Parathyroid adenoma (tissue), 2 donors: Measurements from ENCODE around the gene KREMEN1.

ENCODE experiments used
- H2AFZ ChIP-seq: fragments of 300-600 bp; sonication (generic); one replicate; pipeline ENCODE4 v1.7.0; 2017; ENCODE audit warnings: antibody characterized with exemption, mild to moderate bottlenecking
- H3K27ac ChIP-seq: fragments of 300-600 bp; sonication (generic); one replicate; pipeline ENCODE4 v1.7.0; 2017
- H3K27me3 ChIP-seq: fragments of 300-600 bp; sonication (generic); one replicate; pipeline ENCODE4 v1.7.0; 2017; ENCODE audit warnings: low read length; ENCODE audit not compliant: control insufficient read depth, insufficient read depth
- H3K36me3 ChIP-seq: fragments of 300-600 bp; sonication (generic); one replicate; pipeline ENCODE4 v1.7.0; 2017; ENCODE audit warnings: low read length; ENCODE audit not compliant: control insufficient read depth, insufficient read depth
- H3K4me1 ChIP-seq: fragments of 300-600 bp; sonication (generic); one replicate; pipeline ENCODE4 v1.7.0; 2017; ENCODE audit warnings: control low read depth
- H3K4me2 ChIP-seq: fragments of 300-600 bp; sonication (generic); one replicate; pipeline ENCODE4 v1.7.0; 2017; ENCODE audit warnings: low read length
- H3K4me3 ChIP-seq: fragments of 300-600 bp; sonication (generic); one replicate; pipeline ENCODE4 v1.7.0; 2017; ENCODE audit warnings: low read depth, low read length
- H3K79me2 ChIP-seq: fragments of 300-600 bp; sonication (generic); one replicate; pipeline ENCODE4 v1.7.0; 2017; ENCODE audit warnings: control low read depth
- H3K9ac ChIP-seq: fragments of 300-600 bp; sonication (generic); one replicate; pipeline ENCODE4 v1.7.0; 2017; ENCODE audit warnings: mild to moderate bottlenecking
- H3K9me3 ChIP-seq: fragments of 300-600 bp; sonication (generic); one replicate; pipeline ENCODE4 v1.7.0; 2017; ENCODE audit warnings: low read length; ENCODE audit not compliant: control insufficient read depth
- TF ChIP-seq, protein P1 (sequence below): fragments of 300-600 bp; sonication (generic); IDR thresholded peaks from one replicate; pipeline ENCODE4 v1.7.0; 2017; ENCODE audit warnings: antibody characterized with exemption, mild to moderate bottlenecking
- donor health status: primary hyperparathyroidism.

Gene KREMEN1

DNA sequence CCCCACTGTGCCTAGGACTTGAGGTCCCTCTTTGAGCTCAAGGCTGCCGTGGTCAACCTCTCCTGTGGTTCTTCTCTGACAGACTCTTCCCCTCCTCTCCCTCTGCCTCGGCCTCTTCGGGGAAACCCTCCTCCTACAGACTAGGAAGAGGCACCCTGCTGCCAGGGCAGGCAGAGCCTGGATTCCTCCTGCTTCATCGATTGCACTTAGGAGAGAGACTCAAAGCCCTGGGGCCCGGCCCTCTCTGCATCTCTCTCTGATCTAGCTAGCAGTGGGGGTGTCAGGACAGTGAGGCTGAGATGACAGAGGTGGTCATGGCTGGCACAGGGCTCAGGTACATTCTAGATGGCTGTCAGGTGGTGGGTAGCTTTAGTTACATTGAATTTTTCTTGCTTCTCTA is 69.3 kb downstream of the KREMEN1 start:
- Histone ChIP-seq H3K79me2 (no peaks in the 10 kb centered on the region), H3K36me3 (no peaks in the 10 kb centered on the region)

GRCh38 chr22:29143941-29144785 is 71.3 kb downstream of the KREMEN1 start:
- Histone ChIP-seq H3K9ac (no peak overlapping the region), H3K4me1 (no peaks in the 10 kb centered on the region), H3K79me2 (no peaks in the 10 kb centered on the region), H3K4me2 (no peak overlapping the region), H3K4me3 (no peak overlapping the region), H3K27me3 (no peaks in the 10 kb centered on the region), H3K27ac (no peak overlapping the region), H3K9me3 (no peaks in the 10 kb centered on the region), H3K36me3 (no peaks in the 10 kb centered on the region), H2AFZ (no peak overlapping the region)
- TF ChIP-seq, protein P1, sequence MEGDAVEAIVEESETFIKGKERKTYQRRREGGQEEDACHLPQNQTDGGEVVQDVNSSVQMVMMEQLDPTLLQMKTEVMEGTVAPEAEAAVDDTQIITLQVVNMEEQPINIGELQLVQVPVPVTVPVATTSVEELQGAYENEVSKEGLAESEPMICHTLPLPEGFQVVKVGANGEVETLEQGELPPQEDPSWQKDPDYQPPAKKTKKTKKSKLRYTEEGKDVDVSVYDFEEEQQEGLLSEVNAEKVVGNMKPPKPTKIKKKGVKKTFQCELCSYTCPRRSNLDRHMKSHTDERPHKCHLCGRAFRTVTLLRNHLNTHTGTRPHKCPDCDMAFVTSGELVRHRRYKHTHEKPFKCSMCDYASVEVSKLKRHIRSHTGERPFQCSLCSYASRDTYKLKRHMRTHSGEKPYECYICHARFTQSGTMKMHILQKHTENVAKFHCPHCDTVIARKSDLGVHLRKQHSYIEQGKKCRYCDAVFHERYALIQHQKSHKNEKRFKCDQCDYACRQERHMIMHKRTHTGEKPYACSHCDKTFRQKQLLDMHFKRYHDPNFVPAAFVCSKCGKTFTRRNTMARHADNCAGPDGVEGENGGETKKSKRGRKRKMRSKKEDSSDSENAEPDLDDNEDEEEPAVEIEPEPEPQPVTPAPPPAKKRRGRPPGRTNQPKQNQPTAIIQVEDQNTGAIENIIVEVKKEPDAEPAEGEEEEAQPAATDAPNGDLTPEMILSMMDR, result no peak

More for the DNA sequence above, 69.3 kb downstream of the KREMEN1 start:
- H3K4me2 ChIP-seq, result no peak overlapping the region
- no peak overlapping the region for H3K27ac ChIP-seq
- H3K4me3 ChIP-seq, result no peak overlapping the region
- H3K27me3 ChIP-seq, result no peaks in the 10 kb centered on the region
- H3K4me1 ChIP-seq, result no peaks in the 10 kb centered on the region
- H3K9ac ChIP-seq, result no peak overlapping the region
- TF ChIP-seq, protein P1, result no peak
- H3K9me3 ChIP-seq, result no peaks in the 10 kb centered on the region
- H2AFZ ChIP-seq, result no peak overlapping the region

GRCh38 chr22:29144786-29145160 is 71.9 kb downstream of the KREMEN1 start:
- Histone ChIP-seq H3K4me1 (no peaks in the 10 kb centered on the region), H3K27ac (no peak overlapping the region), H3K9ac (no peak overlapping the region), H3K36me3 (no peaks in the 10 kb centered on the region), H3K9me3 (no peaks in the 10 kb centered on the region), H3K4me2 (no peak overlapping the region), H3K79me2 (no peaks in the 10 kb centered on the region), H2AFZ (no peak overlapping the region), H3K4me3 (no peak overlapping the region), H3K27me3 (no peaks in the 10 kb centered on the region)
- TF ChIP-seq, protein P1, result no peak

DNA sequence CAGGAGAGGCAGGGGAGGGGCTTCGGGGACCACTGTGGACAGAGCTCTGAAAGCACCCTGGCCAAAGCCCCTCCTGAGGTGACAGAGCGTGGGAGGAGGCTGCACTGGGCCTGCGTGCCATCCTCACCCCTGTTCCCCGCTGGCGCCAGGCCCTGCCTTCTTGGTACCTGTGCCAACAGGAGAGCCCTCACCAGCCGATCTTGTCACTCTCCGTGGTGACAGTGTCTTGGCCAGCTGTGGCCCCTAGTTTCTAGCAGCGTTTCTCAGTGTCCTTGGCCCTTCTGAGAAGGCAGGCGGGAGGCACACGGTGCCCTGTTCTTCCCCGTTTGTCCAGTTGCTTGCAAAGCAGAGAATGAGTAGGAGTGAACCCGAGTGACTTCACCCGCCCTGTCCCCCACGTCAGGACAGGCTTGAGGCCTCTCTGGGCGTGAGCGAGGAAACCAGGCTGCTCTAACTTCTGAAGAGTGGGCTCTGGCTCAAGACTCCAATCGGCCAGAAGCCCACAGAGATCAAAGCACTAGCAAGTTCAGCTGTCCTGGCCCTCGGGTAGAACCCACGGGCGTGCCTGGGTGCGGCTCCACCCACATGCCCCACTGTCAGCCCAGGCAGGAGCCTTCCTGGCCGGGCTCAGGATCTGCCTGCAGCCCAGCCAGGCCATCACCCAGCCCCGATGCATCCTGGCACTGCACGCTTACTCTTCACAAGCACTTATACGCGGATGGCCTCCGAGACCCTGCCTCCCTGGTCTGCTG is 72.7 kb downstream of the KREMEN1 start:
- H3K79me2 ChIP-seq, result no peaks in the 10 kb centered on the region
- no peaks in the 10 kb centered on the region for H3K36me3 ChIP-seq
- no peak overlapping the region for H3K4me2 ChIP-seq
- H3K27me3 ChIP-seq, result no peaks in the 10 kb centered on the region
- H3K4me1 ChIP-seq, result no peaks in the 10 kb centered on the region
- TF ChIP-seq, protein P1, result no peak
- H3K4me3 ChIP-seq, result no peak overlapping the region
- no peak overlapping the region for H3K27ac ChIP-seq
- no peak overlapping the region for H3K9ac ChIP-seq
- H3K9me3 ChIP-seq, result no peaks in the 10 kb centered on the region
- no peak overlapping the region for H2AFZ ChIP-seq
